Stomach (tissue), 9 donors: ENCODE measurements around the gene MAGI2. TPM values are rescaled to one million over a fixed set of nuclear protein-coding genes. Genes with fewer than 3 reads are reported as not detected.

Experiments
- DNase-seq, 2 donors: peaks; one replicate each; pipeline versions ENCODE4 v3.0.0 to v3.0.0-alpha.2; 2013 to 2019
- H3K27ac ChIP-seq, 5 donors: fragments of 200-600 bp in 4 of 5; sonication (generic) in 4 of 5; one replicate each; pipeline ENCODE4 v1.5.1; 2013 to 2019; ENCODE audit warnings: mild to moderate bottlenecking in 1 of 5, moderate library complexity in 1 of 5
- H3K27me3 ChIP-seq, 3 donors: fragments of 200-600 bp; sonication (generic); one replicate each; pipeline ENCODE4 v1.5.1; 2017 to 2019; ENCODE audit warnings: mixed run types in 1 of 3
- H3K36me3 ChIP-seq, 4 donors: fragments of 200-600 bp; sonication (generic); 1 replicate in 3 of 4; 2 replicates in 1 of 4; pipeline ENCODE4 v1.5.1; 2016 to 2019
- H3K4me1 ChIP-seq, 4 donors: fragments of 200-600 bp; sonication (generic); one replicate each; pipeline ENCODE4 v1.5.1; 2016 to 2019
- H3K4me3 ChIP-seq, 4 donors: fragments of 200-600 bp; sonication (generic) in 3 of 4; one replicate each; pipeline ENCODE4 v1.5.1; 2016 to 2019; ENCODE audit warnings: mild to moderate bottlenecking in 1 of 4
- H3K9me3 ChIP-seq, 4 donors: fragments of 200-600 bp; sonication (generic); one replicate each; pipeline ENCODE4 v1.5.1; 2016 to 2019
- EP300 ChIP-seq: sonication (generic); formaldehyde crosslinking; IDR thresholded peaks from one replicate; pipeline ENCODE4 v1.6.1; 2017; ENCODE audit warnings: antibody characterized with exemption
- POLR2A ChIP-seq, 4 donors: fragments of 450-650 bp; IDR thresholded peaks; one replicate each; pipeline ENCODE4 v1.6.1; 2016; ENCODE audit warnings: antibody characterized with exemption in 4 of 4, control low read depth in 2 of 4, mild to moderate bottlenecking in 1 of 4, moderate library complexity in 1 of 4
- POLR2AphosphoS5 ChIP-seq, 3 donors: sonication (generic); formaldehyde crosslinking; IDR thresholded peaks; one replicate each; pipeline ENCODE4 v1.6.1; 2016; ENCODE audit warnings: antibody characterized with exemption in 3 of 3
- WGBS, 5 donors: extraction: QIAGEN DNeasy Blood & Tissue Kit in 3 of 5; methylation state at CpG; one replicate each; pipeline versions ENCODE4 v1.1.5 to v1.1.7; 2013 to 2018; 5-methylcytosine and 5-hydroxymethylcytosine counted together
- intact Hi-C: fragments of 100-400 bp; cut with DNase I; formaldehyde crosslinking; loops from one replicate; pipeline ENCODE4 v1.15.1; 2023; ENCODE audit warnings: low total_unique reads
- polyA plus RNA-seq, 3 donors: library from polyadenylated mRNA; stranded (reverse); fragments of 200-250 nt; gene quantifications; one replicate each; pipeline ENCODE4 v1.2.3, GENCODE V29; 2013
- total RNA-seq, 5 donors: library from RNA; depleted of rRNA; stranded (reverse); fragments of >200 nt; gene quantifications; one replicate each; pipeline versions ENCODE4 v1.1.0 to v1.2.3, GENCODE V29; 2014 to 2016
- TF ChIP-seq, protein P1 (sequence below), 7 experiments: fragments of 450-650 bp in 4 of 7; fragments of 200-600 bp in 3 of 7; sonication (generic) in 3 of 7; IDR thresholded peaks; one replicate each; pipeline ENCODE4 v1.5.1; 2016 to 2019; ENCODE audit warnings: antibody characterized with exemption in 7 of 7, control low read depth in 2 of 7, mild to moderate bottlenecking in 1 of 7
- donor health status: healthy with polysubstance abuse.
- donor health status: Bipolar disorder and iron deficiency.
- donor health status: healthy.

Gene MAGI2
- total and polyA plus RNA-seq, 8 donors: 0.92 to 53.9 (median 5.8) TPM

DNA sequence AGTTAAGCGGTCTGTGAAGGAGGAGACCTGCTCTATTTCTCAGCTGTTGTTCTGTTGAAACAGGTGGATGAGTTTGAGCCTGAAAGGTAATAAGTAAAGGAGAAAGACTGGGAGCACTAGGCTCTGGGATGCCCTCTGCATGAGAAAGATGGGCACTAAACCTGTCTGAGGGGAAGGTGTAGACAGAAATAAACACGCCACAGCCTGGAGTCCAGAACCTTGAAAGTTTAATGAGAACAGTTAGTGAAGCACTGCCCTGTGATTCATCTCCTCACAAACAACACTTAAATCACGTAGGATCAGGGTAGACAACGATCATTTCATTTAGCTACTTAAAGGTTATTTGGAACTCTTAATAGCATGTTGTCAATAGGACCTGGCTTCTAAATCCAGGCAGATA lies 1461.8 kb downstream of the MAGI2 start:
- TF ChIP-seq POLR2AphosphoS5 (IDR thresholded peaks at IDR 0.05): no peak
- no peak for TF ChIP-seq POLR2A (IDR thresholded peaks at IDR 0.05)
- TF ChIP-seq, protein P1, sequence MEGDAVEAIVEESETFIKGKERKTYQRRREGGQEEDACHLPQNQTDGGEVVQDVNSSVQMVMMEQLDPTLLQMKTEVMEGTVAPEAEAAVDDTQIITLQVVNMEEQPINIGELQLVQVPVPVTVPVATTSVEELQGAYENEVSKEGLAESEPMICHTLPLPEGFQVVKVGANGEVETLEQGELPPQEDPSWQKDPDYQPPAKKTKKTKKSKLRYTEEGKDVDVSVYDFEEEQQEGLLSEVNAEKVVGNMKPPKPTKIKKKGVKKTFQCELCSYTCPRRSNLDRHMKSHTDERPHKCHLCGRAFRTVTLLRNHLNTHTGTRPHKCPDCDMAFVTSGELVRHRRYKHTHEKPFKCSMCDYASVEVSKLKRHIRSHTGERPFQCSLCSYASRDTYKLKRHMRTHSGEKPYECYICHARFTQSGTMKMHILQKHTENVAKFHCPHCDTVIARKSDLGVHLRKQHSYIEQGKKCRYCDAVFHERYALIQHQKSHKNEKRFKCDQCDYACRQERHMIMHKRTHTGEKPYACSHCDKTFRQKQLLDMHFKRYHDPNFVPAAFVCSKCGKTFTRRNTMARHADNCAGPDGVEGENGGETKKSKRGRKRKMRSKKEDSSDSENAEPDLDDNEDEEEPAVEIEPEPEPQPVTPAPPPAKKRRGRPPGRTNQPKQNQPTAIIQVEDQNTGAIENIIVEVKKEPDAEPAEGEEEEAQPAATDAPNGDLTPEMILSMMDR (IDR thresholded peaks at IDR 0.05): no peak
- no peak for TF ChIP-seq EP300
- no peak overlapping the region for H3K4me3 ChIP-seq
- no peaks in the 10 kb centered on the region for H3K36me3 ChIP-seq
- no peaks in the 10 kb centered on the region for H3K27me3 ChIP-seq
- intact Hi-C loops: no loop called here
- WGBS, 5 donors: 74 to 95% (median 91%) methylated on average over 4 of the region's 4 CpGs
- no peak for DNase-seq
- H3K9me3 ChIP-seq: peaks cover 0 to 4% (median 0%) of the 10 kb centered on the region in 4 donors
- H3K27ac ChIP-seq: no peak overlapping the region
- H3K4me1 ChIP-seq: no peaks in the 10 kb centered on the region

DNA sequence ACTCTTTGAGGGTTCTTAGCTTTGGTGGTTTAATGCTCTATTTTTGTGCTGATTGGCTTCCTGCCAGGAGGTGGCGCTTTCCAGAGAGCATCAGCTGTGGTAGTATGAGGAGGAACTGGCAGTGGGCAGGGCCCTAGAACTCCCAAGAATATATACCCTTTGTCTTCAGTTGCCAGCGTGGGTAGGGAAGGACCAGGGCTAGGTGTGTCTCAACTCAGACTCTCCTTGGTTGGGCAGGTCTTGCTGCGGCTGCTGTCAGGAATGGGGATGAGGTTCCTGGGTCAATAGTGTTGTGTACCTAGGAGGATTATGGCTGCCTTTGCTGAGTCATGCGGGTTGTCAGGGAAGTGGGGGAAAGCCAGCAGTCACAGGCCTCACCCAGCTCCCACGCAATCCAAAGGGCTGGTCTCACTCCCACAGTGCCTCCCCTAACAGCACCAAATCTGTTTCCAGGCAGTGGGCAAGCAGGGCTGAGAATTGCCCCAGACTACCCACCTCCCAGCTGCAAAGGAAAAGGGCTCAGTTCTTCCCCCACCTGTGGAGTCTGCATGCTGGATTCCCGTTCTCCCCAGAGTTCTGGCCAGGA lies 1463.4 kb downstream of the MAGI2 start:
- Histone ChIP-seq H3K4me1 (no peaks in the 10 kb centered on the region), H3K9me3 (peaks cover 0 to 4% (median 0%) of the 10 kb centered on the region in 4 donors), H3K27ac (no peak overlapping the region), H3K4me3 (no peak overlapping the region), H3K27me3 (no peaks in the 10 kb centered on the region), H3K36me3 (no peaks in the 10 kb centered on the region)
- TF ChIP-seq POLR2AphosphoS5 (IDR thresholded peaks at IDR 0.05) (peak in 1 of 3 donors; percentile 35), POLR2A (IDR thresholded peaks at IDR 0.05) (no peak), EP300 (no peak)
- TF ChIP-seq, protein P1 (IDR thresholded peaks at IDR 0.05): no peak
- DNase-seq: peak; percentile 27 to 58
- WGBS, 5 donors: 46 to 71% (median 55%) methylated on average over 4 to 6 of the region's 6 CpGs
- intact Hi-C loops: no loop called here

DNA sequence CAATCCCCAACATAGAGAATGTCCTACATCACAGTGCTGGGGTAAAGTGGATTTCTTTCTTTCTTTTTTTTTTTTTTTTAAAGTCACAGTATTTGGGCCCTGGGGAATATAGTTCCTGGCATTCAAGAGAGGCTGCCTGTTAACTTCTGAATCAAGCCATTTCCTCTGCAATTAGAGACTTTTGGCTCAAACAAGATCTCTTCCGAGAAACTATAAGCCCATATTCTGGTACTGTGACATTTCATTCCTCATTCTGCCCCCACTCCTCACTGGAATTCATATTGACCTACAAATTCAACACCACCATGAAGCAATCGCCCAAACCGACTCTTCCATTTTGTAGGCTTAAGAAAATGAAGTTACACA lies 1467.5 kb downstream of the MAGI2 start:
- DNase-seq: peak in 1 of 2 donors; percentile 10
- WGBS, 5 donors: 68 to 83% (median 71%) methylated on average over 3 of the region's 3 CpGs
- Histone ChIP-seq H3K27ac (no peak overlapping the region), H3K27me3 (no peaks in the 10 kb centered on the region), H3K9me3 (peaks cover 0 to 4% (median 0%) of the 10 kb centered on the region in 4 donors), H3K36me3 (no peaks in the 10 kb centered on the region), H3K4me1 (no peaks in the 10 kb centered on the region), H3K4me3 (no peak overlapping the region)
- intact Hi-C loops: no loop called here
- TF ChIP-seq, protein P1 (IDR thresholded peaks at IDR 0.05): no peak

GRCh38 chr7:77985232-77985973 lies 1468.1 kb downstream of the MAGI2 start:
- H3K9me3 ChIP-seq: peaks cover 0 to 4% (median 0%) of the 10 kb centered on the region in 4 donors
- no peak for DNase-seq
- no peak overlapping the region for H3K4me3 ChIP-seq
- H3K4me1 ChIP-seq: no peaks in the 10 kb centered on the region
- intact Hi-C loops: no loop called here
- no peaks in the 10 kb centered on the region for H3K27me3 ChIP-seq
- 65 to 84% (median 83%) methylated on average over 10 to 12 of the region's 12 CpGs for WGBS, 5 donors
- H3K27ac ChIP-seq: no peak overlapping the region
- TF ChIP-seq POLR2A (IDR thresholded peaks at IDR 0.05): no peak
- TF ChIP-seq EP300: no peak
- TF ChIP-seq, protein P1 (IDR thresholded peaks at IDR 0.05): no peak
- no peak for TF ChIP-seq POLR2AphosphoS5 (IDR thresholded peaks at IDR 0.05)
- no peaks in the 10 kb centered on the region for H3K36me3 ChIP-seq
